Left renal pelvis (tissue), 4 donors: ENCODE data around the gene PRSS8. TPM values are rescaled to one million over a fixed set of nuclear protein-coding genes. Genes with fewer than 3 reads are reported as not detected.

Experiments
- DNase-seq, 4 donors: peaks; one replicate each; pipeline ENCODE4 v3.0.0-alpha.2; 2013; ENCODE audit warnings: low read depth in 4 of 4, low spot score in 3 of 4
- polyA plus RNA-seq, 4 donors: library from polyadenylated mRNA; unstranded; fragments of 120-200 nt; gene quantifications; one replicate each; pipeline ENCODE4 v1.2.1, GENCODE V29; 2013; ENCODE audit not compliant: insufficient read length in 4 of 4

Gene PRSS8
- polyA plus RNA-seq, 4 donors: 2.1 to 70.6 (median 54.9) TPM

- DNase-seq: no peak
Measured at GRCh38 chr16:31130336-31130891, 5.1 kb downstream of the PRSS8 start.

- no peak for DNase-seq
Measured at GRCh38 chr16:31129568-31130335, 5.8 kb downstream of the PRSS8 start.

GRCh38 chr16:31128711-31129567 lies 6.6 kb downstream of the PRSS8 start:
- no peak for DNase-seq

GRCh38 chr16:31127182-31127581 lies 8.3 kb downstream of the PRSS8 start:
- no peak for DNase-seq

GRCh38 chr16:31125844-31126243 lies 9.7 kb downstream of the PRSS8 start:
- DNase-seq: no peak

- no peak for DNase-seq
Measured at GRCh38 chr16:31120129-31120528, 15.4 kb downstream of the PRSS8 start.

- no peak for DNase-seq
Measured at GRCh38 chr16:31118223-31119155, 17.0 kb downstream of the PRSS8 start.

- peak; percentile 87 to 97 (median 94) for DNase-seq
Measured at GRCh38 chr16:31117384-31118222, 17.9 kb downstream of the PRSS8 start, which contains the start of gene KAT8. TSS of gene KAT8 (plus strand) at chr16:31117664. CDS start at chr16:31117682, 18 bp downstream.

- DNase-seq: no peak
Measured at GRCh38 chr16:31114468-31114867, 21.1 kb downstream of the PRSS8 start.

GRCh38 chr16:31113121-31114120 lies 22.1 kb downstream of the PRSS8 start:
- no peak for DNase-seq

- no peak for DNase-seq
Measured at GRCh38 chr16:31112711-31113110, 22.8 kb downstream of the PRSS8 start.

- DNase-seq: no peak
Measured at GRCh38 chr16:31111881-31112466, 23.6 kb downstream of the PRSS8 start.

- DNase-seq: no peak
Measured at GRCh38 chr16:31110106-31111034, 25.2 kb downstream of the PRSS8 start.

GRCh38 chr16:31109622-31110021 lies 25.9 kb downstream of the PRSS8 start:
- no peak for DNase-seq

GRCh38 chr16:31108794-31109558 lies 26.6 kb downstream of the PRSS8 start:
- DNase-seq: no peak
